Upper lobe of left lung (tissue), 6 donors: ENCODE results near the gene ADAM15. TPM values are rescaled to one million over a fixed set of nuclear protein-coding genes. Genes with fewer than 3 reads are reported as not detected.

Experiments used
- ATAC-seq, 2 donors: fragments of 200-7000 bp; cut with Tn5 transposase; one replicate each; pipeline ENCODE4 v1.9.1; 2022; ENCODE audit warnings: mild to moderate bottlenecking in 2 of 2, moderate library complexity in 2 of 2; ENCODE audit not compliant: low FRiP score in 2 of 2
- DNase-seq, 2 donors: peaks; one replicate each; pipeline ENCODE4 v3.0.0-alpha.2; 2019 to 2020
- H3K27ac ChIP-seq, 4 donors: fragments of 200-600 bp; sonication (generic); one replicate each; pipeline ENCODE4 v1.5.1; 2016 to 2019
- H3K27me3 ChIP-seq, 4 donors: fragments of 200-600 bp; sonication (generic); one replicate each; pipeline ENCODE4 v1.5.1; 2017 to 2019
- H3K36me3 ChIP-seq, 4 donors: fragments of 200-600 bp; sonication (generic); one replicate each; pipeline ENCODE4 v1.5.1; 2016 to 2019
- H3K4me1 ChIP-seq, 4 donors: fragments of 200-600 bp; sonication (generic); one replicate each; pipeline ENCODE4 v1.5.1; 2018 to 2019
- H3K4me3 ChIP-seq, 4 donors: fragments of 200-600 bp; sonication (generic); one replicate each; pipeline ENCODE4 v1.5.1; 2017 to 2019; ENCODE audit warnings: mild to moderate bottlenecking in 2 of 4, moderate library complexity in 1 of 4
- H3K9me3 ChIP-seq, 4 donors: fragments of 200-600 bp; sonication (generic); one replicate each; pipeline ENCODE4 v1.5.1; 2018 to 2019
- EP300 ChIP-seq, 4 donors: sonication (generic); formaldehyde crosslinking; IDR thresholded peaks; one replicate each; pipeline ENCODE4 v1.5.1; 2017; ENCODE audit warnings: antibody characterized with exemption in 4 of 4, control low read depth in 2 of 4
- POLR2A ChIP-seq, 4 donors: fragments of 450-650 bp; IDR thresholded peaks; one replicate each; pipeline ENCODE4 v1.5.1; 2016 to 2017; ENCODE audit warnings: antibody characterized with exemption in 4 of 4, mild to moderate bottlenecking in 2 of 4
- POLR2AphosphoS5 ChIP-seq, 2 donors: sonication (generic); formaldehyde crosslinking; IDR thresholded peaks; one replicate each; pipeline ENCODE4 v1.5.1; 2017; ENCODE audit warnings: antibody characterized with exemption in 2 of 2
- WGBS, 2 donors: methylation state at CpG; one replicate each; pipeline ENCODE4 v1.1.5; 2017 to 2018; 5-methylcytosine and 5-hydroxymethylcytosine counted together
- total RNA-seq, 6 donors: library from RNA; depleted of rRNA in 4 of 6; stranded (reverse); fragments of >200 nt in 4 of 6; gene quantifications; one replicate each; pipeline versions ENCODE4 v1.1.0 to v1.2.1, GENCODE V29; 2016 to 2021
- TF ChIP-seq, protein P1 (sequence below), 6 experiments: fragments of 450-650 bp in 4 of 6; fragments of 200-600 bp in 2 of 6; sonication (generic) in 2 of 6; IDR thresholded peaks; one replicate each; pipeline ENCODE4 v1.5.1; 2016 to 2019; ENCODE audit warnings: antibody characterized with exemption in 6 of 6
- donor health status: DM: no; HTN: no; CAD: no; lungs with moderate emphysema.
- donor health status: DM: no; HTN: yes; CAD: no; lungs with severe emphysema.

Gene ADAM15
- total RNA-seq, 6 donors from 2014 or later, result 52.1 to 246 (median 106) TPM

DNA sequence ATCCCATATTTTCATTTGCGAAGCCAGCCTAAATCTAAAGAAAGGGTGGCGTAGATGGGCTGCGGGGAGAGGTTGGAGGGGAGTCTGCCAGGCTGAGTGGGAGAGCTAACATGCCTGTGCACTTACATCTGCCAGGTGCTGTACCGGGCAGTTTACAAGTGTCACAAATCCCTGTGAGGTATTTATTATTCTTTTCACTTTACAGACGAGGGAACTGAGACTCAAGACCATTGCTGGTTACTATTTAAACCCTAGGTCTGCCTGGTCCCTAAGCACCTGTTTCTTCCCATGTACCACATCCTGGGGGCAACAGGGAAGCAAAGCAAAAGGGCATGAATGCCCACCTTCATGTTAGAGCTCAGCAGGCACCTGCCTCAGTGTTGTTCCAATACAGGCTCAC lies 57.2 kb downstream of the ADAM15 start:
- Histone ChIP-seq H3K27me3 (no peaks in the 10 kb centered on the region), H3K4me3 (no peak overlapping the region), H3K27ac (no peak overlapping the region), H3K36me3 (no peaks in the 10 kb centered on the region), H3K9me3 (no peaks in the 10 kb centered on the region), H3K4me1 (peaks cover 3 to 27% (median 17%) of the 10 kb centered on the region in 4 donors)
- no peak for ATAC-seq
- TF ChIP-seq, protein P1, sequence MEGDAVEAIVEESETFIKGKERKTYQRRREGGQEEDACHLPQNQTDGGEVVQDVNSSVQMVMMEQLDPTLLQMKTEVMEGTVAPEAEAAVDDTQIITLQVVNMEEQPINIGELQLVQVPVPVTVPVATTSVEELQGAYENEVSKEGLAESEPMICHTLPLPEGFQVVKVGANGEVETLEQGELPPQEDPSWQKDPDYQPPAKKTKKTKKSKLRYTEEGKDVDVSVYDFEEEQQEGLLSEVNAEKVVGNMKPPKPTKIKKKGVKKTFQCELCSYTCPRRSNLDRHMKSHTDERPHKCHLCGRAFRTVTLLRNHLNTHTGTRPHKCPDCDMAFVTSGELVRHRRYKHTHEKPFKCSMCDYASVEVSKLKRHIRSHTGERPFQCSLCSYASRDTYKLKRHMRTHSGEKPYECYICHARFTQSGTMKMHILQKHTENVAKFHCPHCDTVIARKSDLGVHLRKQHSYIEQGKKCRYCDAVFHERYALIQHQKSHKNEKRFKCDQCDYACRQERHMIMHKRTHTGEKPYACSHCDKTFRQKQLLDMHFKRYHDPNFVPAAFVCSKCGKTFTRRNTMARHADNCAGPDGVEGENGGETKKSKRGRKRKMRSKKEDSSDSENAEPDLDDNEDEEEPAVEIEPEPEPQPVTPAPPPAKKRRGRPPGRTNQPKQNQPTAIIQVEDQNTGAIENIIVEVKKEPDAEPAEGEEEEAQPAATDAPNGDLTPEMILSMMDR (IDR thresholded peaks at IDR 0.05), result no peak
- no peak for TF ChIP-seq POLR2A (IDR thresholded peaks at IDR 0.05)
- TF ChIP-seq POLR2AphosphoS5 (IDR thresholded peaks at IDR 0.05), result no peak
- TF ChIP-seq EP300 (IDR thresholded peaks at IDR 0.05), result no peak
- 72 to 75% methylated on average over 5 of the region's 5 CpGs for WGBS, 2 donors
- DNase-seq, result no peak

DNA sequence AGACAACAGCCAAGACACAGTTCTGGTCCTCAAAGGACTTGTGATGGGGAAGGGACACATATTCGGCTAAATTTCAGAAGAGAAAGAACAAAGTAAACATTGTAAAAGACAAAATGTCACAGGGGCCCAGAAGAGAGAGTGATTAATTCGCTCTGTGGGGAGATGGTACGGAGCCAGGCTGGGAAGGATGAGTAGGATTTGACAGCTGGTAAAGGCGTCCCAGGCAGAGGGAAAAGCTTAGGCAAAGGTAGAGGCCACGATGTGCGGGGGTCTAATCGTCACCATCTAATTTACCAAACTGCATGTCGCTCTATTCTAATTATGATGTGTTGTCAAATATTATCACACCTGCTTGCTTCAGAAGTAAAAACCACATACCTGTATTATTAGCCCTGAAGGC lies 59.3 kb downstream of the ADAM15 start:
- DNase-seq (no peak), ATAC-seq (no peak)
- TF ChIP-seq, protein P1 (IDR thresholded peaks at IDR 0.05), result no peak
- TF ChIP-seq POLR2A (IDR thresholded peaks at IDR 0.05) (no peak), EP300 (IDR thresholded peaks at IDR 0.05) (no peak), POLR2AphosphoS5 (IDR thresholded peaks at IDR 0.05) (no peak)
- Histone ChIP-seq H3K27me3 (no peaks in the 10 kb centered on the region), H3K4me1 (peaks cover 0 to 20% (median 4%) of the 10 kb centered on the region in 4 donors), H3K9me3 (no peaks in the 10 kb centered on the region), H3K27ac (no peak overlapping the region), H3K4me3 (no peak overlapping the region), H3K36me3 (no peaks in the 10 kb centered on the region)
- 92 to 93% methylated on average over 8 of the region's 8 CpGs for WGBS, 2 donors

DNA sequence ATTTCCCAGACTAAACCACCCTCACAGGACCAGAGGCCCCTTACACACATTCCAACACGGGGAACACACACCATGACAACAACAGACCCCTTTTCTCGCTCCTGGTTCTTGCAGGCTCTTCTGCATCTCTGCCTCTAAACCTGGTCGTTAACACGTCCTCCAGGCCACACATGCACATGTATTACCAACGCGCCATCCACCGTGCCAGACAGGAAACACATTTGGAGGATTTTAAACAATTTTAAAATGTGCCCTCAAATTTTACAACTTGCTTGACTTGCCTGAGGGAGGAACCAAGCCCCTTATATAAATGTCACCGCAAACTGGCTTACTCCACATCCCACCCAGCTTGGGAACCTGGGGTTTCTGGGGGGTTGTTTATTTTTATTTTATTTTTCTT lies 59.7 kb downstream of the ADAM15 start:
- DNase-seq (no peak), ATAC-seq (no peak)
- no peaks in the 10 kb centered on the region for H3K27me3 ChIP-seq
- no peaks in the 10 kb centered on the region for H3K36me3 ChIP-seq
- TF ChIP-seq POLR2AphosphoS5 (IDR thresholded peaks at IDR 0.05) (no peak), POLR2A (IDR thresholded peaks at IDR 0.05) (no peak), EP300 (IDR thresholded peaks at IDR 0.05) (no peak)
- TF ChIP-seq, protein P1 (IDR thresholded peaks at IDR 0.05), result no peak
- H3K4me1 ChIP-seq, result peaks cover 0 to 22% (median 3%) of the 10 kb centered on the region in 4 donors
- no peak overlapping the region for H3K4me3 ChIP-seq
- H3K9me3 ChIP-seq, result no peaks in the 10 kb centered on the region
- H3K27ac ChIP-seq, result no peak overlapping the region
- 62 to 64% methylated on average over 8 of the region's 8 CpGs for WGBS, 2 donors

Other genes with a start within 250 kb of the ADAM15 start
- gene KCNN3, start 181.0 kb upstream of the ADAM15 start, total RNA-seq, result 1 to 10 TPM; 2.7 to 6.6 (median 3.7) TPM
- gene PMVK, start 114.6 kb upstream of the ADAM15 start, total RNA-seq, result 10 to 100 TPM in 5 of 6 donors, 1 to 10 TPM in 1; 9.4 to 51.6 (median 29.8) TPM
- gene PBXIP1, start 95.2 kb upstream of the ADAM15 start, total RNA-seq, result 100 to 1,000 TPM in 1 of 6 donors, 10 to 100 TPM in 5; 72.1 to 108 (median 83.7) TPM
- gene PYGO2, start 89.5 kb upstream of the ADAM15 start, total RNA-seq, result 10 to 100 TPM; 20.1 to 41.9 (median 27.5) TPM
- 100 to 1,000 TPM in 1 of 6 donors, 10 to 100 TPM in 5; 55.5 to 130 (median 69.1) TPM for gene SHC1, start 80.6 kb upstream of the ADAM15 start, total RNA-seq
- 10 to 100 TPM in 5 of 6 donors, 1 to 10 TPM in 1; 9.9 to 31.1 (median 22.5) TPM for gene CKS1B, start 76.6 kb upstream of the ADAM15 start, total RNA-seq
- gene FLAD1, start 68.0 kb upstream of the ADAM15 start, total RNA-seq, result 10 to 100 TPM; 15.6 to 62.9 (median 29.8) TPM
- gene LENEP, start 57.7 kb upstream of the ADAM15 start, total RNA-seq, result 1 to 10 TPM in 1 of 6 donors, under 1 TPM in 1, not detected in 4; 0.57 to 1.0 TPM
- 10 to 100 TPM; 43.9 to 88.2 (median 66.2) TPM for gene ZBTB7B, start 48.5 kb upstream of the ADAM15 start, total RNA-seq
- gene DCST2, start 17.5 kb upstream of the ADAM15 start, total RNA-seq, result 1 to 10 TPM in 4 of 6 donors, under 1 TPM in 2; 0.49 to 2.1 (median 1.1) TPM
- under 1 TPM in 1 of 6 donors, not detected in 5; 0.89 TPM for gene DCST1, start 17.5 kb upstream of the ADAM15 start, total RNA-seq
- gene EFNA4, start 12.4 kb downstream of the ADAM15 start, total RNA-seq, result 1 to 10 TPM; 2.8 to 8.1 (median 7.0) TPM
- 1 to 10 TPM in 4 of 6 donors, under 1 TPM in 2; 0.33 to 2.1 (median 1.4) TPM for gene EFNA3, start 27.5 kb downstream of the ADAM15 start, total RNA-seq
- gene EFNA1, start 76.6 kb downstream of the ADAM15 start, total RNA-seq, result 100 to 1,000 TPM; 131 to 226 (median 164) TPM
- gene SLC50A1, start 84.5 kb downstream of the ADAM15 start, total RNA-seq, result 10 to 100 TPM; 19.9 to 49.9 (median 42.7) TPM
- 100 to 1,000 TPM in 2 of 6 donors, 10 to 100 TPM in 3, not detected in 1; 25.1 to 112 (median 67.5) TPM for gene DPM3, start 89.2 kb downstream of the ADAM15 start, total RNA-seq
- gene KRTCAP2, start 122.0 kb downstream of the ADAM15 start, total RNA-seq, result 100 to 1,000 TPM in 4 of 6 donors, 10 to 100 TPM in 2; 47.1 to 166 (median 131) TPM
- under 1 TPM in 3 of 6 donors, not detected in 3; 0.30 to 0.64 (median 0.57) TPM for gene TRIM46, start 122.5 kb downstream of the ADAM15 start, total RNA-seq
- 10 to 100 TPM; 18.3 to 97.4 (median 27.6) TPM for gene THBS3, start 156.6 kb downstream of the ADAM15 start, total RNA-seq
- gene MTX1, start 157.4 kb downstream of the ADAM15 start, total RNA-seq, result 10 to 100 TPM; 23.0 to 68.4 (median 37.4) TPM
- 10 to 100 TPM in 5 of 6 donors, 1 to 10 TPM in 1; 9.3 to 30.3 (median 20.6) TPM for gene ENTREP3, start 204.2 kb downstream of the ADAM15 start, total RNA-seq
- gene SCAMP3, start 211.0 kb downstream of the ADAM15 start, total RNA-seq, result 10 to 100 TPM; 61.5 to 96.1 (median 70.4) TPM
- gene CLK2, start 222.2 kb downstream of the ADAM15 start, total RNA-seq, result 10 to 100 TPM; 32.7 to 92.2 (median 48.1) TPM
- gene HCN3, start 226.1 kb downstream of the ADAM15 start, total RNA-seq, result 1 to 10 TPM; 1.1 to 6.3 (median 2.6) TPM